Activated CD4-positive, alpha-beta T cell treated with anti-CD3 and anti-CD28 coated beads for 48 hours (primary cell): ENCODE measurements around the gene CGNL1.

ENCODE experiments used
- DNase-seq: peaks from one replicate; pipeline ENCODE4 v3.0.0-alpha.2; 2020

Gene CGNL1

GRCh38 chr15:57386976-57387375 is 10.7 kb downstream of the CGNL1 start:
- no peak for DNase-seq

DNA sequence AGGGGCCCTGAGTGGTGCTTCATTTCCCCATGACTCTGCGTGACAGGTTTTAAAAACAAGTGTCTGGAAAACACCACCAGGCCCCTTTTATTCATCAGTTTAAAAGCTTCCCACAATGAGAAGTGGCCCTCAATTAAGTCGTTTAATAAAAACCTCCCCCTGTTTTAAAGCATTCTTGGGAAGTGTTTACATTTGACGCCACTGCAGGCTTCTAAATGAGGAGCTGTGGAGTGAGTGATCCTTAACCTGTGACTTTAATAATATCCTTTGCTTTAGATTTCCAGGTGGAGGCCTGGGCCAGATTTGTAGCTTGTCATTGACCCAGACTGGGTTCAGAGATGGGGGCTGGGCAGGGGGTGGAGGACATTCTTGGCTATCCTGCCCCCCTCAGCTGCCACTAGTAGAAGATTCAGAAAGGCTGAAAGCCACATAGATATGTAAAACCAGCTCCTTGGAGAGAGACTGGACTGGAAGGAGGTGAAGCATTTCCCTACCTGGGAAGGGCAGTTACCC is 11.3 kb downstream of the CGNL1 start:
- no peak for DNase-seq

GRCh38 chr15:57388464-57388863 is 12.2 kb downstream of the CGNL1 start:
- no peak for DNase-seq

GRCh38 chr15:57389991-57390390 is 13.7 kb downstream of the CGNL1 start:
- DNase-seq = no peak

GRCh38 chr15:57390583-57390982 is 14.3 kb downstream of the CGNL1 start:
- DNase-seq = no peak

GRCh38 chr15:57391537-57391936 is 15.2 kb downstream of the CGNL1 start:
- DNase-seq = no peak

GRCh38 chr15:57393061-57393460 is 16.8 kb downstream of the CGNL1 start:
- no peak for DNase-seq

DNA sequence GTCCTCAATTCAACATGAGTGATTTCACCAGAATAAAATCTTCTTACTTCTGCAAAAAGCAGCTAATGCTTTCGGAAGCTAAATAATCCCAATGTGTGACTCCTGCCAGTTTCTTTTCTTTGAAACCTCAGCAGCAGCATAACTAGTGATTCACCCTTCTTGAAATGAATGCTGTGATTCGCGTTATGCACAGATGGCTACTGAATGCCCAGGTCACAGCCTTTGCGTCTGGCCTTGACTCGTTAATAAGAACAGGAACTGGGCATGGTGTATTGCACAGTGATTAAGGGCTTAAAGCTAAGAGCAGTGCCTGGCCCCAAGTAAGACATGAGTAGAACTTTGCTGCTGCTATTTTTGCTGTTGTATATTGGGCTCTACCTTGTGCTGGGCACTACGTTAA is 19.0 kb downstream of the CGNL1 start:
- DNase-seq = no peak

DNA sequence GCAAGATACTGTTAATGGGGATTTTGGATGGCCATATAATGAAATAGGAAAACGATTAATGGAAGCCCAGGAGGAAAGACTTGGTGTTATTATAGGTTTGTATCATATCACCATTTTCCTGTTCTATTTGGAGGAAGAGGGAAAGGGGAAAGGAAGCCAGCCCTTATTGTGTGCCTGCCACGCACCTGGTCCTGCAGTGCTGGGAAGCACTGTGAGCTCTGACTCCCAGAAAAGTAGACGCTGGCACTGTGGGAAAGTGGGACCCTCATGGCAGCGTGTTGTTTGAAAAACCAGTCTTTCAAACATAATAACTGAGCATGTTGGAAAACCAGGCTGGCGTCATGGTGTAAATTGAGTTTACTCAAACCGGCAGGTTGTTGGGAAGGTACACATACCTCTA is 22.0 kb downstream of the CGNL1 start:
- DNase-seq = no peak

- no peak for DNase-seq
Measured at GRCh38 chr15:57401546-57401945, 25.2 kb downstream of the CGNL1 start.

DNA sequence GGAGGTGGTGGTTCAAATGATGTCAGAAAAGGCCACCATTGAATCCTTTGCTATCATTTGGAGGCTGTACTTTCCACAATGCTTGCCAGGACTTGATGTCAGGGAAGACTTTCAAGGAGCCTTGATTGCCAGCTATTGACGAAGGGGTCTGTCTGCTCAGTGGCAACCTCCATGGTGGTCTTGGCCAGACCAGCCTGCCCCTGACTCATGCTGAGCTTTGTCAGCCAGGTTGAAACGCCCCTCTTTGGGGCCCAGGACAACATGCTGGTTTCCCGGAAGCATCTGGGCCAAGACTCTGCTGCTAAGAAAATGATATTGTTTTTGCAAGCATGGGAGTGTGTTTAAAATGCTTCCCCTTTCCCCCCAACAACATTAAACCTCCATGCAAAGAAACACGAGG is 26.7 kb downstream of the CGNL1 start:
- no peak for DNase-seq

- DNase-seq = no peak
Measured at GRCh38 chr15:57403566-57404325, 27.4 kb downstream of the CGNL1 start.

GRCh38 chr15:57405133-57405532 is 28.8 kb downstream of the CGNL1 start:
- DNase-seq = no peak

- no peak for DNase-seq
Measured at GRCh38 chr15:57406062-57406772, 29.9 kb downstream of the CGNL1 start.

- DNase-seq = no peak
Measured at GRCh38 chr15:57410373-57410772, 34.1 kb downstream of the CGNL1 start.

DNA sequence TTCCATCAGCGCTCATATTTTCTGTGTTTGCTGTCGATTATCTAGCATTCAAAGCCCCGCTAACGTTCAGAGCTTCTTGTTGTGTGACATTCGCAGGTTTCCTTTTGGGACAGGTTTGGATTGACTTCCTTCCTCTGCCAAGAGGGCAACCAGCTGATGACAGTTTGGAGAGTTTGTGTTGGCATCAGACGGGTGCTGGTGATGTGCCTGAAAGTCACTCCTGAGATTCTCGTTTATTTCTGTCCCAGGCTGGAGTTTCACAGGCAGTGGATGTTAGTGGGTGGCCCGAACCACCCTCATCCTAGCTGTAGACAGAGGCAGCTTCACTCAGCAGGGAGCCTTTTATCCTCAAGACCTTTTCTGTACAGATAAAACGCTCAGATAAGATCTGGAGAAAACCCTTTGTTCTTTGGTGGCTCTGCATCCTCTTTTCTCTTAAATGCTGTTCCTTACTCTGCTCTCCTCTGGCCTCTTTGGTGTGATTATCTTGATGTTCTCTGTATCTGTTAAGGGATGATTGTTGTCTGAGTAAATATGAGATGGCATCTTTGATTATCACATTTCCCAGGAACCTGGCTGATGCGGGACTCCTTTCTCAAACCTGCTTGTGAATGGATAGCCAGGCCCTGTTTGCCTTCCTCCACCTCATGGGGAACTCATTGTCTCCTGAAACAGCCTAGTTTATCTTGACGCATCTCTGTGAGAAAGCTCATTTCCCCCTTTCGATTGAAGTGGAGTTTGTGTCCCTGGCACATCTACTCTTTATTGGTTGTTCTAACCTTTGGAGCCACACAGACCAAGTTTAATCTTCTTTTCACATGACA is 35.9 kb downstream of the CGNL1 start:
- DNase-seq = no peak

GRCh38 chr15:57415602-57416001 is 39.3 kb downstream of the CGNL1 start:
- DNase-seq = no peak

GRCh38 chr15:57418635-57419034 is 42.3 kb downstream of the CGNL1 start:
- no peak for DNase-seq

- no peak for DNase-seq
Measured at GRCh38 chr15:57419335-57419734, 43.0 kb downstream of the CGNL1 start.

DNA sequence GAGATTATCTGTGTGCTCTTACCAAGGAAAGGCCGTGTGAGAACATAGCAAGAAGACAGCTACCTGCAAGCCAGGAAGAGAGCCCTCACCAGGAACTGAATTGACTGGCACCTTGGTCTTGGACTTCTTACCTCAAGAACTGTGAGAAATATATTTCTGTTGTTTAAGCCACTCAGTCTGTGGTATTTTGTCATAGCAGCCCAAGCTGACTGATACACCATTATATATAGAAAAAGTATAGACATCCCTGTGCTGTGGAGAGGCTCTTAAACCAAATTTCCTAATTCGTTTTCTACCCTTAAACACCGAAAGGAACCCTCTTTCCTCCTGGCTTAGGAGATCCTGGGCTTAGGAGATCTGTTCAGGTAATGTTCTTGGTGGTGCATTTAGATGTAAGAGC is 44.8 kb downstream of the CGNL1 start:
- no peak for DNase-seq

DNA sequence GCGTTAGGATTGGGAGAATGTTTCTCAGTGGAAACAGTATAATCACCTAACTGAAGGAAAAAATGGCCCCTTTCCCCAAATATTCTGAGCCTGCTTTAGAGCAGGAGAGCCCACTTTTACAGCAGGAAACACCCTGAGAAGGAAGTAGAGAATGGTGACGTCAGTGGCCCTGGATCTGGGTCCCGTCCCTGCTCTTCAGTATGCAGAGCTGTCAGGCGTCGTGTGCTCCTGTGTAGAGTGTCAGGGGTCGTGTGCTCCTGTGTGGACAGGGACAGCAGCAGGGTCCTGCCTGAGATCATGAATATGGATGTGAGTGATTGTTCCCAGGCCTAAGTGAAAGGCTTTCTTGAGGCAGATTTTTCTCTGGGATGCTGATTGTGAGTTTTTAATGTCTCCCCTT is 45.2 kb downstream of the CGNL1 start:
- no peak for DNase-seq

- no peak for DNase-seq
Measured at GRCh38 chr15:57422113-57422754, 45.9 kb downstream of the CGNL1 start.

- DNase-seq = no peak
Measured at GRCh38 chr15:57423599-57424140, 47.4 kb downstream of the CGNL1 start.
